GM19395 (cell line): ENCODE measurements around the gene APBB1IP.

Experiments
- ATAC-seq: cut with Tn5 transposase; IDR thresholded peaks from one replicate; pipeline ENCODE4 v1.9.1; 2021; ENCODE audit warnings: mild to moderate bottlenecking, moderate library complexity; ENCODE audit not compliant: unreplicated experiment

Gene APBB1IP

DNA sequence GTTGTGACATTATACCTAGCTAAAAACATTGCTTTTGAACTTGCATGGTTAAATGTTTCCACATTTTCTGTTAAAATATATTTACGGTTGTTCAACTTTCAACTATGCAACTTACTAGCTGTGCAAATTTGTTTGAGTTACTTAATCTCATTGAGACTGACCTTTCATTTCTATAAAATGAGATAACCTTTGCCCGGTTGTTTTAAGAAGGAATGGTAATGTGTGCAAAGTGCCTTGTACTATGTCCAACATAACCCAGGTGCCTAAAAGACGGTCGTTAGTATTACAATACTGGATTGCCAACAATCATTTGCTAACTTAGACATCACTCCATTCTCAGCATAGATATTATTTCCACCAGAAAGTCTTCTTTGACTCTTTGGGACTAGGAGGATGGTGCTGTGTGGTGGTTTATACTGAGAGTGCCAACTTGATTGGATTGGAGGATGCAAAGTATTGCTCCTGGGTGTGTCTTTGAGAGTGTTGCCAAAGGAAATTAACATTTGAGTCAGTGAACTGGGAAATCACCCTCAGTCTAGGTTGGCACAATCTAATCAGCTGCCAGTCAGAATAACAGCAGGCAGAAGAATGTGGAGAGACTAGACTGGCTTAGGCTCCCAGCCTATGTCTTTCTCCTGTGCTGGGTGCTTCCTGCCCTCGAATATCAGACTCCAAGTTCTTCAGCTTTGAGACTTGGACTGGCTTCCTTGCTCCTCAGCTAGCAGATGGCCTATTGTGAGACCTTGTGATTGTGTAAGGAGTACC lies 174.2 kb downstream of the APBB1IP start:
- ATAC-seq: no peak
